Breast epithelium (tissue), 3 donors: ENCODE measurements around the gene LCN10.

ENCODE experiments used
- CTCF ChIP-seq, 3 donors: fragments of 450-650 bp; IDR thresholded peaks; one replicate each; pipeline ENCODE4 v1.5.1; 2016 to 2017; ENCODE audit warnings: antibody characterized with exemption in 3 of 3, mild to moderate bottlenecking in 3 of 3, moderate library complexity in 3 of 3
- POLR2A ChIP-seq: fragments of 450-650 bp; IDR thresholded peaks from one replicate; pipeline ENCODE4 v1.6.1; 2016; ENCODE audit warnings: antibody characterized with exemption, mild to moderate bottlenecking, moderate library complexity

DNA sequence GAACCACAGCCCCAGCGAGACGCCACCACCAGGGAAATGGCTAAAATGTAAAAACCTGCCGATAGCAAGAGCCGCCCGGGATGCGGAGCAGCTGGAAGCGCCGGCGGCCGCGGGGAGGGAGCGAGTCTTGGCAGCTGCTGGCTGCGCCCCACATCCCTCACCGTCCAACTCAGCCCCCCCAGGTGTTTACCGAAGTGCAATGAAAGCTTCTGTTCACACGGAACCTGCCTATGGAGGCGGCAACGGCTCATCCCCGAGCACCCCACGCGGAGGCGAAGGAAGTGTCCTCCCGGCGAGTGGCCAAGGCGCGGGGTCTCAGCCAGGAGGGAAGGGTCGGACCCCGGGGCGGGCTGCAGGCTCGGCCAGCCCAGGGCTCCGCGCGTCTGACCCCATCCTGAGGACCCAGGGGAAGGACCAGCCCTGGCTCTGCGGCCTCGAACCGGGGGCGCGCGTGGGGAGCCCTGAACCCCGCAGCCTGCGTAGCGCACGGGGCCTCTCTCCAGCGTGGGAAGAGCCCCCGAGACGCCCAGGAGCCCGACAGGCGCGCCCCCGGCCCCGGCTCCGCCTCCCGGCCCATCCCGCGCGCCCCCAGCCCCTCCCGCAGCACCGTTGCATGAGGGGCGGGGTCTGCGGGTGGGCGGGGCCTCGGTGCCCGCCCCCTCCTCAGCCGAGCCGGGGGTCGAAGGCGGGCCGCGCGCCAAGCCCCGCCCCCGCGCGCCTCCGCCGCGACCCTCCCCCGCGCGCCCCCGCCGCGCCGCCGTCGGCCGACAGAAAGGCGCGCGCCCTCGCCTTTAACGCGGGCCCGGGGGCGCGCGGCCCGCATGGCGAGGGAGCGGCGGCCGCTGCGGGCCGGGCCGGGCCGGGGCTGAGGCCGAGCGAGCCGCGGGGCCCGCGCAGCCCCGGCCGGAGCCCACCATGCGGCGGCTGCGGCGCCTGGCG, 30.7 kb downstream of the LCN10 start, which contains the start of gene DIPK1B:
- TF ChIP-seq CTCF (IDR thresholded peaks at IDR 0.05) (no peak), POLR2A (no peak)
